Activated naive CD8-positive, alpha-beta T cell treated with anti-CD3 and anti-CD28 coated beads for 36 hours (primary cell): Measurements from ENCODE around the gene C1orf159. TPM values are rescaled to one million over a fixed set of nuclear protein-coding genes. Genes with fewer than 3 reads are reported as not detected.

ENCODE experiments used
- DNase-seq: peaks from one replicate; pipeline ENCODE4 v3.0.0; 2021
- H3K27ac Mint-ChIP-seq: one replicate; pipeline ENCODE4 v1.8.0; 2022; ENCODE audit warnings: mild to moderate bottlenecking, moderate library complexity, mixed read lengths
- H3K27me3 Mint-ChIP-seq: one replicate; pipeline ENCODE4 v1.8.0; 2022; ENCODE audit warnings: mild to moderate bottlenecking, mixed read lengths
- H3K36me3 Mint-ChIP-seq: one replicate; pipeline ENCODE4 v1.8.0; 2021; ENCODE audit warnings: mild to moderate bottlenecking, mixed read lengths
- H3K4me1 Mint-ChIP-seq: one replicate; pipeline ENCODE4 v1.8.0; 2021; ENCODE audit warnings: mixed read lengths
- H3K4me3 Mint-ChIP-seq: one replicate; pipeline ENCODE4 v1.8.0; 2022; ENCODE audit warnings: mild to moderate bottlenecking, moderate library complexity, mixed read lengths
- H3K9me3 Mint-ChIP-seq: one replicate; pipeline ENCODE4 v1.8.0; 2022; ENCODE audit warnings: mixed read lengths
- total RNA-seq, 2 experiments: library from RNA; stranded (reverse); gene quantifications; one replicate each; pipeline ENCODE4 v1.2.3, GENCODE V29; 2021

The C1orf159 gene
- total RNA-seq, 2 experiments from 2014 or later: 18.9 to 19.0 TPM

GRCh38 chr1:1050577-1051052 is 65.3 kb downstream of the C1orf159 start:
- peaks cover 4% of the 10 kb centered on the region for H3K36me3 Mint-ChIP-seq
- no peaks in the 10 kb centered on the region for H3K27me3 Mint-ChIP-seq
- no peaks in the 10 kb centered on the region for H3K4me1 Mint-ChIP-seq
- no peak overlapping the region for H3K4me3 Mint-ChIP-seq
- no peak for DNase-seq
- no peaks in the 10 kb centered on the region for H3K9me3 Mint-ChIP-seq
- no peak overlapping the region for H3K27ac Mint-ChIP-seq

GRCh38 chr1:1049318-1050165 is 66.3 kb downstream of the C1orf159 start:
- Mint-ChIP-seq H3K4me3 (no peak overlapping the region), H3K9me3 (no peaks in the 10 kb centered on the region), H3K27ac (no peak overlapping the region), H3K27me3 (no peaks in the 10 kb centered on the region), H3K4me1 (no peaks in the 10 kb centered on the region), H3K36me3 (peaks cover 4% of the 10 kb centered on the region)
- DNase-seq: no peak

- Mint-ChIP-seq H3K4me3 (no peak overlapping the region), H3K4me1 (no peaks in the 10 kb centered on the region), H3K27ac (no peak overlapping the region), H3K9me3 (no peaks in the 10 kb centered on the region), H3K36me3 (peaks cover 4% of the 10 kb centered on the region), H3K27me3 (no peaks in the 10 kb centered on the region)
- DNase-seq: no peak
Observed at GRCh38 chr1:1048765-1049164, 67.1 kb downstream of the C1orf159 start.

GRCh38 chr1:1047963-1048362 is 67.9 kb downstream of the C1orf159 start:
- Mint-ChIP-seq H3K36me3 (peaks cover 7% of the 10 kb centered on the region), H3K4me1 (no peaks in the 10 kb centered on the region), H3K4me3 (no peak overlapping the region), H3K27ac (no peak overlapping the region), H3K9me3 (no peaks in the 10 kb centered on the region), H3K27me3 (no peaks in the 10 kb centered on the region)
- no peak for DNase-seq

- Mint-ChIP-seq H3K36me3 (peaks cover 7% of the 10 kb centered on the region), H3K27ac (no peak overlapping the region), H3K4me1 (no peaks in the 10 kb centered on the region), H3K27me3 (no peaks in the 10 kb centered on the region), H3K9me3 (no peaks in the 10 kb centered on the region), H3K4me3 (no peak overlapping the region)
- no peak for DNase-seq
Observed at GRCh38 chr1:1047407-1047806, 68.5 kb downstream of the C1orf159 start.

- H3K36me3 Mint-ChIP-seq: peaks cover 4% of the 10 kb centered on the region
- H3K4me3 Mint-ChIP-seq: no peak overlapping the region
- DNase-seq: no peak
- H3K9me3 Mint-ChIP-seq: no peaks in the 10 kb centered on the region
- H3K27ac Mint-ChIP-seq: no peak overlapping the region
- H3K4me1 Mint-ChIP-seq: no peaks in the 10 kb centered on the region
- no peaks in the 10 kb centered on the region for H3K27me3 Mint-ChIP-seq
Observed at GRCh38 chr1:1046767-1047166, 69.1 kb downstream of the C1orf159 start.

- Mint-ChIP-seq H3K9me3 (no peaks in the 10 kb centered on the region), H3K4me3 (no peak overlapping the region), H3K36me3 (peaks cover 4% of the 10 kb centered on the region), H3K4me1 (no peaks in the 10 kb centered on the region), H3K27ac (no peak overlapping the region), H3K27me3 (no peaks in the 10 kb centered on the region)
- DNase-seq: no peak
Observed at GRCh38 chr1:1046243-1046642, 69.6 kb downstream of the C1orf159 start.

GRCh38 chr1:1045129-1045528 is 70.8 kb downstream of the C1orf159 start:
- no peak for DNase-seq
- H3K36me3 Mint-ChIP-seq: peaks cover 4% of the 10 kb centered on the region
- no peaks in the 10 kb centered on the region for H3K9me3 Mint-ChIP-seq
- peaks cover under 1% of the 10 kb centered on the region for H3K4me1 Mint-ChIP-seq
- H3K4me3 Mint-ChIP-seq: no peak overlapping the region
- H3K27me3 Mint-ChIP-seq: no peaks in the 10 kb centered on the region
- no peak overlapping the region for H3K27ac Mint-ChIP-seq

GRCh38 chr1:1044455-1045078 is 71.3 kb downstream of the C1orf159 start:
- peaks cover 4% of the 10 kb centered on the region for H3K4me1 Mint-ChIP-seq
- H3K27me3 Mint-ChIP-seq: peaks cover 3% of the 10 kb centered on the region
- peaks cover 4% of the 10 kb centered on the region for H3K36me3 Mint-ChIP-seq
- H3K9me3 Mint-ChIP-seq: no peaks in the 10 kb centered on the region
- H3K4me3 Mint-ChIP-seq: no peak overlapping the region
- no peak for DNase-seq
- H3K27ac Mint-ChIP-seq: no peak overlapping the region

- peaks cover 8% of the 10 kb centered on the region for H3K27me3 Mint-ChIP-seq
- no peak overlapping the region for H3K4me3 Mint-ChIP-seq
- H3K4me1 Mint-ChIP-seq: peaks cover 11% of the 10 kb centered on the region
- H3K27ac Mint-ChIP-seq: no peak overlapping the region
- H3K36me3 Mint-ChIP-seq: peaks cover 4% of the 10 kb centered on the region
- no peak for DNase-seq
- H3K9me3 Mint-ChIP-seq: no peaks in the 10 kb centered on the region
Observed at GRCh38 chr1:1043921-1044320, 72.0 kb downstream of the C1orf159 start.

- Mint-ChIP-seq H3K4me3 (no peak overlapping the region), H3K36me3 (peaks cover 4% of the 10 kb centered on the region), H3K9me3 (no peaks in the 10 kb centered on the region), H3K4me1 (peaks cover 15% of the 10 kb centered on the region), H3K27ac (no peak overlapping the region), H3K27me3 (peaks cover 13% of the 10 kb centered on the region)
- DNase-seq: no peak
Observed at GRCh38 chr1:1043411-1043810, 72.5 kb downstream of the C1orf159 start.

- H3K4me1 Mint-ChIP-seq: peaks cover 18% of the 10 kb centered on the region
- H3K27me3 Mint-ChIP-seq: peaks cover 13% of the 10 kb centered on the region
- DNase-seq: no peak
- no peak overlapping the region for H3K4me3 Mint-ChIP-seq
- H3K9me3 Mint-ChIP-seq: no peaks in the 10 kb centered on the region
- H3K36me3 Mint-ChIP-seq: peaks cover 4% of the 10 kb centered on the region
- H3K27ac Mint-ChIP-seq: peak overlapping the region; percentile 58
Observed at GRCh38 chr1:1042835-1043234, 73.1 kb downstream of the C1orf159 start.

- no peaks in the 10 kb centered on the region for H3K9me3 Mint-ChIP-seq
- no peak for DNase-seq
- no peak overlapping the region for H3K27ac Mint-ChIP-seq
- peaks cover 4% of the 10 kb centered on the region for H3K36me3 Mint-ChIP-seq
- H3K27me3 Mint-ChIP-seq: peaks cover 13% of the 10 kb centered on the region
- H3K4me1 Mint-ChIP-seq: peaks cover 18% of the 10 kb centered on the region
- H3K4me3 Mint-ChIP-seq: no peak overlapping the region
Observed at GRCh38 chr1:1041873-1042272, 74.0 kb downstream of the C1orf159 start.

- H3K9me3 Mint-ChIP-seq: no peaks in the 10 kb centered on the region
- peaks cover 4% of the 10 kb centered on the region for H3K36me3 Mint-ChIP-seq
Observed at GRCh38 chr1:1041092-1041523, 74.8 kb downstream of the C1orf159 start.

More at GRCh38 chr1:1041092-1041523, 74.8 kb downstream of the C1orf159 start:
- Mint-ChIP-seq H3K4me1 (peaks cover 18% of the 10 kb centered on the region), H3K27ac (no peak overlapping the region), H3K4me3 (no peak overlapping the region), H3K27me3 (peaks cover 13% of the 10 kb centered on the region)
- peak; percentile 32 for DNase-seq
